GM21786 (cell line): ENCODE measurements around the gene SPC24.
"Not testable (repeated sequence)": the region's sequence is repeated elsewhere in the genome, so short reads cannot be mapped to it uniquely, and the experiment has no call there.

Experiments used
- ATAC-seq: cut with Tn5 transposase; IDR thresholded peaks from one replicate; pipeline ENCODE4 v1.9.1; 2021; ENCODE audit not compliant: unreplicated experiment

Gene SPC24

DNA sequence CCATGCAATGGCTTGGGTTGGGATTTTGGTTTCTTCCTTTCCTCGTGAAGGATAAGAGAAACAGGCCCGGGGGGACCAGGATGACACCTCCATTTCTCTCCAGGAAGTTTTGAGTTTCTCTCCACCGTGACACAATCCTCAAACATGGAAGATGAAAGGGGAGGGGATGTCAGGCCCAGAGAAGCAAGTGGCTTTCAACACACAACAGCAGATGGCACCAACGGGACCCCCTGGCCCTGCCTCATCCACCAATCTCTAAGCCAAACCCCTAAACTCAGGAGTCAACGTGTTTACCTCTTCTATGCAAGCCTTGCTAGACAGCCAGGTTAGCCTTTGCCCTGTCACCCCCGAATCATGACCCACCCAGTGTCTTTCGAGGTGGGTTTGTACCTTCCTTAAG lies 24.1 kb downstream of the SPC24 start:
- ATAC-seq: no peak

DNA sequence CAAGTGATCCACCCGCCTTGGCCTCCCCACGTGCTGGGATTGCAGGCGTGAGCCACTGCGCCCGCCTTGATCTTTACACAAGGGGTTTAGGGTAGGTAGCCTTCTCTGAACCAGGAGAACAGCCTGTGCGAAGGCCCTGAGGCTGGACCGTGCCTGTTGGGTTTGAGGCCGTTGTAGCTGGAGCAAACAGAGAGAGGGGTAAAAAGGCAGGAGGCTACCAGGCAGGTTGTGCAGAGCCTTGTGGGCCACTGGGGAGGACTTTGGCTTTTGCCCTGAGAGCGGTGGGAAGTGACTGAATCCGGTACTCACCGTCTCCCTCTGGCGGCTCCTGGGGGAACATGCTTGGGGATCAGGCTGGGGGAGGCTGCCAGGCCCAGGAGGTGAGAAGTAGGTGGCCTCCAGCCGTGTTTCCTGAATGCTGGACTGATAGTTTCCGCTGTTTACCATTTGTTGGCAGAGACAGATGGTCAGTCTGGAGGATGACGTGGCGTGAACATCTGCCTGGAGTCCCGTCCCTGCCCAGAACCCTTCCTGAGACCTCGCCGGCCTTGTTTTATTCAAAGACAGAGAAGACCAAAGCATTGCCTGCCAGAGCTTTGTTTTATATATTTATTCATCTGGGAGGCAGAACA lies 24.6 kb downstream of the SPC24 start:
- no peak for ATAC-seq

DNA sequence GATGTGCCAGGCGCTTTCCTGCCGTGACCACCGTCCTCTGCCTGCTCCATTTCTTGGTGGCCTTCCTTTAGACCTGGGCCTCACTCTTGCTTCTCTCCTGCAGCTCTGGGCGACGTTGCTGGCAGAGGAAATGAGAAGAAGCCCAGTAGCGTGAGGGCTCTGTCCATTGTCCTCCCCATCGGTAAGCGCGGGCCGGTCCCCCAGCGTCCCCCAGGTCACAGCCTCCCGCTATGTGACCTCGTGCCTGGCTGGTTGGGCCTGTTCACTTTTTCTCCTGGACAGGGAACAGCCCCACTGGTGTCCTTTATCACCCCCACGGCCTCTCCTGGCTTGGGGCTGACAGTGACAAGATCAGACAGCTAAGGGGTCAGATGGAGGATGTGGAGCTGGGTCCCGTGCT lies 27.7 kb downstream of the SPC24 start:
- ATAC-seq: no peak

DNA sequence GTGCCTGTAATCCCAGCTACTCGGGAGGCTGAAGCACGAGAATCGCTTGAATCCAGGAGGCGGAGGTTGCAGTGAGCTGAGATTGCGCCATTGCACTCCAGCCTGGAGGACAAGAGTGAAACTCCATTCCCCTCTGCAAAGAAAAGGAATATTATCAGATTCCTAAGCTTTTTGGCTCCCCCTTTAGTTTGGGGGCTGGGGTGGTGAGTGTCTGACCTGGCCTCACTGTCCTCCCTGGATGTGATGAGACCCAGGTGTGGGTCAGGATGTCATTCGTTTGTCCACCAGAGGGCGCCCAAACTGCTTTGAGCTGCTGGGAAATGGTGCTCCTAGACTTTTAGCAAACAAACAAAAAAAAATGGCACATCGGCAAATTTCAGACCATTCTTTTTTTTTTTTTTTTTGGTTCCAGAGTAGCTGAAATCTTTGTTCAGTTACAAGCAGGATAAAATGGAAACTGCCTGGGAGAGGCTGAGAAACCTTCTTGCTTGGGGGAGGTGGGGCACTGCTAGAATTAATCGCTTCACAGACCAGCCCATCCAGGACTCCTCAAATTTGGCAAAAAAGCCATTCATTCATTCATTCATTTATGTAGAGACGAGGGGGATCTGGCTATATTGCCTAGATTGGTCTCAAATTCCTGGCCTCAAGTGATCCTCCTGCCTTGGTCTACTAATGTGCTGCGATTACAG lies 29.4 kb downstream of the SPC24 start:
- no peak for ATAC-seq

DNA sequence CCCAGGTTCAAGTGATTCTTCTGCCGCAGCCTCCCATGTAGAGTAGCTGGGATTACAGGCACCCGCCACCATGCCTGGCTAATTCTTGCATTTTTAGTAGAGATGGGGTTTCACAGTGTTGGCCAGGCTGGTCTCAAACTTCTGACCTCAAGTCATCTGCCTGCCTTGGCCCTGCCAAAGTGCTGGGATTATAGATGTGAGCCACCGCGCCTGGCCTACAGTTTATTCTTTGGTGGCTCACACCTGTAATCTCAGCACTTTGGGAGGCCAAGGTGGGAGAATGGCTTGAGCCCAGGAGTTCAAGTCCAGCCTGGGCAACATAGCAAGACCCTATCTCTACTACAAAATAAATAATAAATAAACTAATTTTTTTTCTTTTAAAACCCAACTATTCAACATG lies 31.4 kb downstream of the SPC24 start:
- ATAC-seq: not testable (repeated sequence)

DNA sequence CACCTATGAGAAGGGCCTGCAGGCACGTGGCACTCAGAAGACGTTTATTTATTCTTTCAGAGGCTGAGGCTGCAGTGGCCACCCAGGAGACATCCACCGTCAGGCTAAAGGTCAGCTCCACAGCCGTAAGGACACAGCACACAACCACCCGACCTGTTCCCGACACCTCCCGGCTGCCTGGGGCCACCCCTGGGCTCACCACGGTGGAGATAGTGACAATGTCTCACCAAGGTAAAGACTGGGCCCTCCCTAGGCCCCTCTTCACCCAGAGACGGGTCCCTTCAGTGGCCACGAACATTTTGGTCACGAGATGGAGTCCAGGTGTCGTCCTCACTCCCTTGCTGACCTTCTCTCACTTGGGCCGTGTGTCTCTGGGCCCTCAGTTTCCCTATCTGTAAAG lies 32.5 kb downstream of the SPC24 start:
- no peak for ATAC-seq

DNA sequence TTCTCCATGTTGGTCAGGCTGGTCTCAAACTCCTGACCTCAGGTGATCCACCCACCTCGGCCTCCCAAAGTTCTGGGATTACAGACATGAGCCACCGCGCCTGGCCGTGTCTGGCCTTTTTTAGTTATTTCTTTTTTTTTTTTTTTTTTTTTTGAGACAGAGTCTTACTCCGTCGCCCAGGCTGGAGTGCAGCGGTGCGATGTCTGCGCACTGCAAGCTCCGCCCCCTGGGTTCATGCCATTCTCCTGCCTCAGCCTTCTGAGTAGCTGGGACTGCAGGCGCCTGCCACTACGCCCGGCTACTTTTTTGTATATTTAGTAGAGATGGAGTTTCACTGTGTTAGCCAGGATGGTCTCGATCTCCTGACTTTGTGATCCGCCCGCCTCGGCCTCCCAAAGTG lies 33.6 kb downstream of the SPC24 start:
- ATAC-seq: not testable (repeated sequence)

DNA sequence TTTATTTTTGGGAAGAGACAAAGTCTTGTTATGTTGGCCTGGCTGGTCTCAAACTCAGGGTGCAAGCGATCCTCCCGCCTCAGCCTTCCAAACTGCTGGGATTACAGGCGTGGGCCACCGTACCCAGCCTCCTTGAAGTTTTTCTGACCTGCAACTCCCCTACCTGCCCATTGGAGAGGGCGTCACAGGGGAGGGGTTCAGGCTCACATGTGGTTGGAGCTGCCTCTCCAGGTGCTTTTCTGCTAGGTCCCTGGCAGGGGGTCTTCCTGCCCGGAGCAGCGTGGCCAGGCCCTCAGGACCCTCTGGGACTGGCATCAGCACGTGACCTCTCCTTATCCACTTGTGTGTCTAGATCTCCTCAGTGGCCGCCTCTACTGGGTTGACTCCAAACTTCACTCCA lies 39.1 kb downstream of the SPC24 start:
- no peak for ATAC-seq

DNA sequence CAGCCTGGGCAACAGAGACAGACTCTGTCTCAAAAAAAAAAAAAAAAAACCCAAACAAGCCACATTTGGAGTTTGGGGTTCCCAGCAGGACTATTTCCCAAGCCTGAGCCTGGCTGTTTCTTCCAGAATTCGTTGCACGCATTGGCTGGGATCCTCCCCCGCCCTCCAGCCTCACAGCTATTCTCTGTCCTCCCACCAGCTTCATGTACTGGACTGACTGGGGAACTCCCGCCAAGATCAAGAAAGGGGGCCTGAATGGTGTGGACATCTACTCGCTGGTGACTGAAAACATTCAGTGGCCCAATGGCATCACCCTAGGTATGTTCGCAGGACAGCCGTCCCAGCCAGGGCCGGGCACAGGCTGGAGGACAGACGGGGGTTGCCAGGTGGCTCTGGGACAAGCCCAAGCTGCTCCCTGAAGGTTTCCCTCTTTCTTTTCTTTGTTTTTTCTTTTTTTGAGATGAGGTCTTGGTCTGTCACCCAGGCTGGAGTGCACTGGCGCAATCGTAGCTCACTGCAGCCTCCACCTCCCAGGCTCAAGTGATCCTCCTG lies 39.6 kb downstream of the SPC24 start:
- ATAC-seq: no peak

DNA sequence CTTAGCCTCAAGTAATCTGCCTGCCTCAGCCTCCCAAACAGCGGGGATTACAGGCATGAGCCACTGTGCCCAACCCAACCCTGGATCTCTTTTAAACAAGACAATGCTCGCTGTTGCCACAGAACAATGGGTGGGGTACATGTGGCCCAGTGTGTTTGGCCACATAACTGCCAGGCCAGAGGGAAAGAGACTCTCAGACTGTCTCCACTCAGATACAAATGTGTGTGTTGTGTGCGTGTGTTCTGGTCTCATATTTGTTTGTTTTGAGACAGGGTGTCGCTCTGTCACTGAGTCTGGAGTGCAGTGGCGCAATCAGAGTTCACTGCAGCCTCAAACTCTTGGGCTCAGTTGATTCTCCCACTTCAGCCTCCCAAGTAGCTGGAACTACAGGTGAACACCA lies 40.5 kb downstream of the SPC24 start:
- no peak for ATAC-seq

DNA sequence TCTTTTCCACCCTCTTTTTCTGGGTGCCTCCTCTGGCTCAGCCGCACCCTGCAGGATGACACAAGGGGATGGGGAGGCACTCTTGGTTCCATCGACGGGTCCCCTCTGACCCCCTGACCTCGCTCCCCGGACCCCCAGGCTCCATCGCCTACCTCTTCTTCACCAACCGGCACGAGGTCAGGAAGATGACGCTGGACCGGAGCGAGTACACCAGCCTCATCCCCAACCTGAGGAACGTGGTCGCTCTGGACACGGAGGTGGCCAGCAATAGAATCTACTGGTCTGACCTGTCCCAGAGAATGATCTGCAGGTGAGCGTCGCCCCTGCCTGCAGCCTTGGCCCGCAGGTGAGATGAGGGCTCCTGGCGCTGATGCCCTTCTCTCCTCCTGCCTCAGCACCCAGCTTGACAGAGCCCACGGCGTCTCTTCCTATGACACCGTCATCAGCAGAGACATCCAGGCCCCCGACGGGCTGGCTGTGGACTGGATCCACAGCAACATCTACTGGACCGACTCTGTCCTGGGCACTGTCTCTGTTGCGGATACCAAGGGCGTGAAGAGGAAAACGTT lies 42.4 kb downstream of the SPC24 start:
- no peak for ATAC-seq

DNA sequence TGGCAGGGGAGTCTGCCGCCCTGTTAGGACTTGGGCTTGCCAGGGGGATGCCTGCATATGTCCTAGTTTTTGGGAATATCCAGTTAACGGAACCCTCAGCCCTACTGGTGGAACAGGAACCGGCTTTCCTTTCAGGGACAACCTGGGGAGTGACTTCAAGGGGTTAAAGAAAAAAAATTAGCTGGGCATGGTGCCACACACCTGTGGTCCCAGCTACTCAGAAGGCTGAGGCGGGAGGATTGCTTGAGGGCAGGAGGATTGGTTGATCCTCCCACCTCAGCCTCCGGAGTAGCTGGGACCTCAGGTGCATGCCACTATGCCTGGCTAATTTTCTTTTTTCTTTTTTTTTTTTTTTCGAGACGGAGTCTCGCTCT lies 43.8 kb downstream of the SPC24 start:
- ATAC-seq: no peak

DNA sequence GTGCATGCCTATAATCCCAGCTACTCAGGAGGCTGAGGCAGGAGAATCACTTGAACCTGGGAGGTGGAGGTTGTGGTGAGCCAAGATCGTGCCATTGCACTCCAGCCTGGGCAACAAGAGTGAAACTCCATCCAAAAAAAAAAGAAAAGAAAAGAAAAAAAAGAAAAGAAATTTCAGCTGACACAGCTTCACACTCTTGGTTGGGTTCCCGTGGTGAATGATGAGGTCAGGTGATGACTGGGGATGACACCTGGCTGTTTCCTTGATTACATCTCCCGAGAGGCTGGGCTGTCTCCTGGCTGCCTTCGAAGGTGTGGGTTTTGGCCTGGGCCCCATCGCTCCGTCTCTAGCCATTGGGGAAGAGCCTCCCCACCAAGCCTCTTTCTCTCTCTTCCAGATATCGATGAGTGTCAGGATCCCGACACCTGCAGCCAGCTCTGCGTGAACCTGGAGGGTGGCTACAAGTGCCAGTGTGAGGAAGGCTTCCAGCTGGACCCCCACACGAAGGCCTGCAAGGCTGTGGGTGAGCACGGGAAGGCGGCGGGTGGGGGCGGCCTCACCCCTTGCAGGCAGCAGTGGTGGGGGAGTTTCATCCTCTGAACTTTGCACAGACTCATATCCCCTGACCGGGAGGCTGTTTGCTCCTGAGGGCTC lies 44.3 kb downstream of the SPC24 start:
- no peak for ATAC-seq

DNA sequence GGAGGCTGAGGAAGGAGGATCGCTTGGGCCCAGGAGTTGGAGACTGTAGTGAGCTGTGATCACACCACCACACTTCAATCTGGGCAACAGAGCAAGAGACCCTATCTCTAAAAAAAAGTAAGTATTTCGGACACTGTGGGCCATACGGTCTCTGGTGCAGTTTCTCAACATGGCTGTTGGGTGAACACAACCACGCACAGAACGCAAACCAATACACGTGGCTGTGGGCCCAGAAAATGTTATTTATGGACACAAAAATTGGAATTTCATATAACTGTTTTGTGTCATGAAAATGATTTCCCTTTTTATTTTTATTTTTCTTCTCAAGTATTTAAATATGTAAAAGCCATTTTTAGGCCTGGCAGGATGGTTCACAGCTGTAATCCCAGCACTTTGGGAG lies 46.8 kb downstream of the SPC24 start:
- ATAC-seq: no peak

DNA sequence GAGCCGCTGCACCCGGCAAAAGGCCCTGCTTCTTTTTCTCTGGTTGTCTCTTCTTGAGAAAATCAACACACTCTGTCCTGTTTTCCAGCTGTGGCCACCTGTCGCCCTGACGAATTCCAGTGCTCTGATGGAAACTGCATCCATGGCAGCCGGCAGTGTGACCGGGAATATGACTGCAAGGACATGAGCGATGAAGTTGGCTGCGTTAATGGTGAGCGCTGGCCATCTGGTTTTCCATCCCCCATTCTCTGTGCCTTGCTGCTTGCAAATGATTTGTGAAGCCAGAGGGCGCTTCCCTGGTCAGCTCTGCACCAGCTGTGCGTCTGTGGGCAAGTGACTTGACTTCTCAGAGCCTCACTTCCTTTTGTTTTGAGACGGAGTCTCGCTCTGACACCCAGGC lies 49.1 kb downstream of the SPC24 start:
- ATAC-seq: no peak

DNA sequence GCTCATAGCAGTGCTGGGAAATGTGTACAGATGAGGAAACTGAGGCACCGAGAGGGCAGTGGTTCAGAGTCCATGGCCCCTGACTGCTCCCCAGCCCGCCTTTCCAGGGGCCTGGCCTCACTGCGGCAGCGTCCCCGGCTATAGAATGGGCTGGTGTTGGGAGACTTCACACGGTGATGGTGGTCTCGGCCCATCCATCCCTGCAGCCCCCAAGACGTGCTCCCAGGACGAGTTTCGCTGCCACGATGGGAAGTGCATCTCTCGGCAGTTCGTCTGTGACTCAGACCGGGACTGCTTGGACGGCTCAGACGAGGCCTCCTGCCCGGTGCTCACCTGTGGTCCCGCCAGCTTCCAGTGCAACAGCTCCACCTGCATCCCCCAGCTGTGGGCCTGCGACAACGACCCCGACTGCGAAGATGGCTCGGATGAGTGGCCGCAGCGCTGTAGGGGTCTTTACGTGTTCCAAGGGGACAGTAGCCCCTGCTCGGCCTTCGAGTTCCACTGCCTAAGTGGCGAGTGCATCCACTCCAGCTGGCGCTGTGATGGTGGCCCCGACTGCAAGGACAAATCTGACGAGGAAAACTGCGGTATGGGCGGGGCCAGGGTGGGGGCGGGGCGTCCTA lies 50.5 kb downstream of the SPC24 start:
- no peak for ATAC-seq

DNA sequence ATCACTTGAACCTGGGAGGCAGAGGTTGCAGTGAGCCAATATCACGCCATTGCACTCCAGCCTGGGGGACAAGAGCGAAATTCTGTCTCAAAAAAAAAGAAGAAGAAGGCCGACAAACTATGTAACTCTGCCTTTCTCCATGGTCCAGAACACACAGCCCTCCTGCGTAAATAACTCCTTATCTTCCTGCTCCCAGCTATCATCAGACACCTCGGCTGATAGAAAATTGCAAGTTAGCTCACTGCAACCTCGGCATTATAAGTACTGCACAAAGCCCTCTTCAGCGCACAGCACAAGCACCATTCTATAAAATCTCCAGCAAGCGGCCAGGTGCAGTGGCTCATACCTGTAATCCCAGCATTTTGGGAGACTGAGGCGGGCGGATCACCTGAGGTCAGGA lies 51.9 kb downstream of the SPC24 start:
- not testable (repeated sequence) for ATAC-seq

DNA sequence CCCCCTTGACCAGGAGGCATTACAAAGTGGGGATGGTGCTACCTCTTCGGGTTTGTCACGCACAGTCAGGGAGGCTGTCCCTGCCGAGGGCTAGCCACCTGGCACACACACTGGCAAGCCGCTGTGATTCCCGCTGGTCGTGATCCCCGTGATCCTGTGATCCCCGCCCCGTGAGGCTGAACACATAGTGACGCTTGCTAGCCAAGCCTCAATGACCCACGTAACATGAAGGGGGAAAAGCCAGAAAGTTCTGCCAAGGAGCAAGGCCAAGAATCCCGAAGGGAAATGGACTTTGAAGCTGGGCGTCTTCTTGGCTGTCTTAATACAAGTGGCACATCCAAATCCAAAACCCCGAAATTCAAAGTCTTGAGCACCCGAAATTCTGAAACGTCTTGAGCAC lies 52.6 kb downstream of the SPC24 start:
- no peak for ATAC-seq

DNA sequence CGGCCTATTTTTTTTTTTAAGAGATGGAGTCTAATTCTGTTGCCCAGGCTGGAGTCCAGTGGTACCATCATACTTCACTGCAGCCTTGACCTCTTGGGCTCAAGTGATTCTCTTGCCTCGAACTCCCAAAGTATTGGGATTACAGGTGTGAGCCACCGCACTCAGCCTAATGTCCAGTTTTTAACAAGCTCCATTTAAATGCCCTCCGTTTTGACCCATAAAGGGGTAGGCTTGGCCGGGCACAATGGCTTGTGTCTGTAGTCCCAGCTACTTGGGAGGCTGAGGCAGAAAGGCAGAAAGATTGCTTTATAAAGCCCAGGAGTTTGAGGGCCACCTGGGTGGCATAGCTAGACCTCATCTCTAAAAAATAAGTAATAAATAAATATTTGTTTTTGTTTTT lies 54.5 kb downstream of the SPC24 start:
- no peak for ATAC-seq

DNA sequence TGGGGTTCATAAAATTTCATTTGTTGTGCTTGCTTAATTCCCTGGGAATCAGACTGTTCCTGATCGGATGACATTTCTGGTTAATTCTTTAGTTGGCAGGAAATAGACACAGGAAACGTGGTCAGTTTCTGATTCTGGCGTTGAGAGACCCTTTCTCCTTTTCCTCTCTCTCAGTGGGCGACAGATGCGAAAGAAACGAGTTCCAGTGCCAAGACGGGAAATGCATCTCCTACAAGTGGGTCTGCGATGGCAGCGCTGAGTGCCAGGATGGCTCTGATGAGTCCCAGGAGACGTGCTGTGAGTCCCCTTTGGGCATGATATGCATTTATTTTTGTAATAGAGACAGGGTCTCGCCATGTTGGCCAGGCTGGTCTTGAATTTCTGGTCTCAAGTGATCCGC lies 55.5 kb downstream of the SPC24 start:
- no peak for ATAC-seq

DNA sequence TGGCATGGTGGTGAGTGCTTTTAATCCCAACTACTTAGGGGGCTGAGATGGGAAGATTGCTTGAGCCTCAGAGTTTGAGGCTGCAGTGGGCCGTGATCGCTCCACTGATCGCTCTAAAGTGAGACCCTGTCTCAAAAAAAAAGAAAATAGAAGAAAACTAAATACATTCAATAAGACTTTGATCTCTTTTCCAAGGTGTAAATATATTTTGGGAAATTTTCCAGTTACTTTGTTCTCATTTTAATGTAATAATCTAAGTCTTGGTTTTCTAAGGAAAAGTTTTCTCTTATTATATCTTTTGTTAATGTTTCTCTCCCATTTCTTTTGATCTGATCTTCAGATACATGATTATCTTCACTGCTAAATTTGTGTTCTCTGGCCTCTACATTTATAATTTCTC lies 56.7 kb downstream of the SPC24 start:
- ATAC-seq: no peak

DNA sequence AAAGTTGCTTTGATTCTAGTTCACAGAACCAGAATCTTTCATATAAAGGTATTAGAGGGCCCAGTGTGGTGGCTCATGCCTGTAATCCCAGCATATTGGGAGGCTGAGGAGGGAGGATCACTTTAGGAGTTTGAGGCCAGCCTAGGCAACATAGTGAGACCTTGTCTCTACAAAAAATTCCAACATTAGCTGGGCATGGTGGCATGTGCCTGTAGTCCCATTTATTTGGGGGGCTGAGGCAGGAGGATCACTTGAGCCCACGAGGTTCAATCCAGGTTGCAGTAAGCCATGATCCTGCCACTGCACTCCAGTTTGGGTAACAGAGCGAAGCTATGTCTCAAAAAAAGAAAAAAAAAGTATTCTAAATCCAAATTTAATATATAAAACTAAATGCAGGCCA lies 57.3 kb downstream of the SPC24 start:
- no peak for ATAC-seq
